Measurements from ENCODE around the gene RNF150.
"Not testable (repeated sequence)": the region's sequence is repeated elsewhere in the genome, so short reads cannot be mapped to it uniquely, and the experiment has no call there.

The RNF150 gene

GRCh38 chr4:140820520-140820919, 312.7 kb downstream of the RNF150 start:
- not testable (repeated sequence) for DNase-seq (ENCODE audit: low read depth, low spot score)

- no peak for DNase-seq (ENCODE audit: low read depth, low spot score)
These were observed 313.7 kb downstream of the RNF150 start for GRCh38 chr4:140819610-140820009.

- DNase-seq (ENCODE audit: low read depth, low spot score) = no peak
These were observed 314.8 kb downstream of the RNF150 start for GRCh38 chr4:140818433-140818832.

- DNase-seq (ENCODE audit: low read depth, low spot score) = no peak
These were observed 316.3 kb downstream of the RNF150 start for GRCh38 chr4:140816806-140817510.

GRCh38 chr4:140813804-140814203, 319.5 kb downstream of the RNF150 start:
- no peak for DNase-seq (ENCODE audit: low read depth, low spot score)

- DNase-seq (ENCODE audit: low read depth, low spot score) = no peak
These were observed 320.4 kb downstream of the RNF150 start for GRCh38 chr4:140812916-140813315.

- DNase-seq (ENCODE audit: low read depth, low spot score) = no peak
These were observed 321.8 kb downstream of the RNF150 start for GRCh38 chr4:140811429-140811828.

- not testable (repeated sequence) for DNase-seq (ENCODE audit: low read depth, low spot score)
These were observed 322.6 kb downstream of the RNF150 start for GRCh38 chr4:140810591-140811169.
